GM12875 (cell line): ENCODE measurements around the gene COL9A3.

Source experiments
- H3K4me3 ChIP-seq: one replicate; pipeline ENCODE4 v1.5.1; 2011; ENCODE audit warnings: low read depth, low read length, control low read depth
- CTCF ChIP-seq: IDR thresholded peaks from 2 replicates; pipeline ENCODE4 v1.5.1; 2011; ENCODE audit warnings: low read depth, mild to moderate bottlenecking, control low read depth, inconsistent platforms, low read length, moderate library complexity, borderline replicate concordance; ENCODE audit not compliant: insufficient read depth

COL9A3 gene

GRCh38 chr20:62812907-62813200 is 4.0 kb upstream of the COL9A3 start:
- H3K4me3 ChIP-seq = no peak overlapping the region
- no peak for TF ChIP-seq CTCF

- H3K4me3 ChIP-seq = no peak overlapping the region
- no peak for TF ChIP-seq CTCF
Observed at GRCh38 chr20:62813588-62813987, 3.3 kb upstream of the COL9A3 start.

- TF ChIP-seq CTCF = no peak
- H3K4me3 ChIP-seq = no peak overlapping the region
Observed at GRCh38 chr20:62814060-62814708, 2.7 kb upstream of the COL9A3 start.

GRCh38 chr20:62814709-62815065 is 2.2 kb upstream of the COL9A3 start:
- H3K4me3 ChIP-seq = no peak overlapping the region

GRCh38 chr20:62815066-62815991 is 1.5 kb upstream of the COL9A3 start:
- TF ChIP-seq CTCF = no peak
- no peak overlapping the region for H3K4me3 ChIP-seq

More at GRCh38 chr20:62814709-62815065, 2.2 kb upstream of the COL9A3 start:
- no peak for TF ChIP-seq CTCF

GRCh38 chr20:62816031-62816883 is 593 bp upstream of the COL9A3 start:
- TF ChIP-seq CTCF = no peak
- no peak overlapping the region for H3K4me3 ChIP-seq
